Measurements from ENCODE around the gene FBXO21. TPM values are rescaled to one million over a fixed set of nuclear protein-coding genes. Genes with fewer than 3 reads are reported as not detected.
"Not testable (repeated sequence)": the region's sequence is repeated elsewhere in the genome, so short reads cannot be mapped to it uniquely, and the experiment has no call there.

FBXO21 gene
- polyA plus RNA-seq, 1 donor (not counting 4 experiments of a cell fraction or from before 2014, with no cell fraction given): 21.9 TPM

GRCh38 chr12:117225179-117225578, 34.9 kb upstream of the FBXO21 start:
- Histone ChIP-seq H3K9me1 (ENCODE audit: control insufficient read depth, extremely low read depth, insufficient read depth, low read length) (no peaks in the 10 kb centered on the region), H3K9me3 (ENCODE audit: control insufficient read depth, low read depth, low read length) (no peaks in the 10 kb centered on the region), H4K20me1 (ENCODE audit: control insufficient read depth, extremely low read depth, insufficient read depth, low read length) (no peaks in the 10 kb centered on the region), H3K36me3 (ENCODE audit: control insufficient read depth in 2 of 2, extremely low read depth in 1 of 2, insufficient read depth in 2 of 2, low read length in 2 of 2) (peaks cover 18 to 35% of the 10 kb centered on the region in 2 experiments), H3K9ac (ENCODE audit: control insufficient read depth, extremely low read depth, insufficient read depth, low read length) (no peak overlapping the region), H3K4me3 (ENCODE audit: control insufficient read depth in 2 of 3, extremely low read depth in 1 of 3, insufficient read depth in 2 of 3, low read depth in 1 of 3, low read length in 3 of 3) (no peak overlapping the region), H3K27ac (ENCODE audit: control insufficient read depth, insufficient read depth, low read length) (no peak overlapping the region), H3K4me1 (ENCODE audit: control insufficient read depth, extremely low read depth, insufficient read depth, low read length) (no peaks in the 10 kb centered on the region), H2AFZ (ENCODE audit: control insufficient read depth, low read length) (no peak overlapping the region), H3K79me2 (ENCODE audit: control insufficient read depth, insufficient read depth, low read length) (no peaks in the 10 kb centered on the region), H3K27me3 (ENCODE audit: control insufficient read depth, extremely low read depth, insufficient read depth, low read length) (no peaks in the 10 kb centered on the region), H3K4me2 (ENCODE audit: control insufficient read depth, extremely low read depth, insufficient read depth, low read depth, low read length) (no peak overlapping the region)
- DNase-seq (ENCODE audit: low read depth, low spot score) (no peak), FAIRE-seq (no peak)
- TF ChIP-seq EZH2 (IDR thresholded peaks at IDR 0.05; ENCODE audit: low read length) (no peak), CTCF (optimal IDR thresholded peaks at IDR 0.05 in 1 of 3, IDR thresholded peaks at IDR 0.05 in 1 of 3, conservative IDR thresholded peaks at IDR 0.05 in 1 of 3; ENCODE audit: extremely low read depth in 1 of 3, insufficient read depth in 2 of 3, low read length in 3 of 3) (no peak)
- dilution Hi-C loops (cut with MboI; ENCODE audit: extremely low pct_ligation_motif_present, low sequenced_read_pairs): no loop called here

- H3K4me3 ChIP-seq (ENCODE audit: control insufficient read depth in 2 of 3, extremely low read depth in 1 of 3, insufficient read depth in 2 of 3, low read depth in 1 of 3, low read length in 3 of 3); H3K79me2 ChIP-seq (ENCODE audit: control insufficient read depth, insufficient read depth, low read length); dilution Hi-C loops (cut with MboI; ENCODE audit: extremely low pct_ligation_motif_present, low sequenced_read_pairs); H3K27me3 ChIP-seq (ENCODE audit: control insufficient read depth, extremely low read depth, insufficient read depth, low read length); H3K9ac ChIP-seq (ENCODE audit: control insufficient read depth, extremely low read depth, insufficient read depth, low read length); H3K4me1 ChIP-seq (ENCODE audit: control insufficient read depth, extremely low read depth, insufficient read depth, low read length); H2AFZ ChIP-seq (ENCODE audit: control insufficient read depth, low read length); DNase-seq (ENCODE audit: low read depth, low spot score); FAIRE-seq; H3K9me3 ChIP-seq (ENCODE audit: control insufficient read depth, low read depth, low read length); H3K4me2 ChIP-seq (ENCODE audit: control insufficient read depth, extremely low read depth, insufficient read depth, low read depth, low read length); H3K27ac ChIP-seq (ENCODE audit: control insufficient read depth, insufficient read depth, low read length); H4K20me1 ChIP-seq (ENCODE audit: control insufficient read depth, extremely low read depth, insufficient read depth, low read length); H3K9me1 ChIP-seq (ENCODE audit: control insufficient read depth, extremely low read depth, insufficient read depth, low read length): not testable (repeated sequence)
- peaks cover 9 to 35% of the 10 kb centered on the region in 2 experiments for H3K36me3 ChIP-seq (ENCODE audit: control insufficient read depth in 2 of 2, extremely low read depth in 1 of 2, insufficient read depth in 2 of 2, low read length in 2 of 2)
Observed at GRCh38 chr12:117220947-117221346, 30.7 kb upstream of the FBXO21 start.

- H3K27ac ChIP-seq (ENCODE audit: control insufficient read depth, insufficient read depth, low read length): no peak overlapping the region
- no peak overlapping the region for H3K9ac ChIP-seq (ENCODE audit: control insufficient read depth, extremely low read depth, insufficient read depth, low read length)
- H3K27me3 ChIP-seq (ENCODE audit: control insufficient read depth, extremely low read depth, insufficient read depth, low read length): no peaks in the 10 kb centered on the region
- H3K4me3 ChIP-seq (ENCODE audit: control insufficient read depth in 2 of 3, extremely low read depth in 1 of 3, insufficient read depth in 2 of 3, low read depth in 1 of 3, low read length in 3 of 3): no peak overlapping the region
- dilution Hi-C loops (cut with MboI; ENCODE audit: extremely low pct_ligation_motif_present, low sequenced_read_pairs): no loop called here
- H3K9me3 ChIP-seq (ENCODE audit: control insufficient read depth, low read depth, low read length): no peaks in the 10 kb centered on the region
- no peaks in the 10 kb centered on the region for H3K4me1 ChIP-seq (ENCODE audit: control insufficient read depth, extremely low read depth, insufficient read depth, low read length)
- H3K4me2 ChIP-seq (ENCODE audit: control insufficient read depth, extremely low read depth, insufficient read depth, low read depth, low read length): no peak overlapping the region
- H3K36me3 ChIP-seq (ENCODE audit: control insufficient read depth in 2 of 2, extremely low read depth in 1 of 2, insufficient read depth in 2 of 2, low read length in 2 of 2): peaks cover 6 to 28% of the 10 kb centered on the region in 2 experiments
- H3K9me1 ChIP-seq (ENCODE audit: control insufficient read depth, extremely low read depth, insufficient read depth, low read length): no peaks in the 10 kb centered on the region
- no peak overlapping the region for H2AFZ ChIP-seq (ENCODE audit: control insufficient read depth, low read length)
- DNase-seq (ENCODE audit: low read depth, low spot score) (no peak), FAIRE-seq (no peak)
- no peaks in the 10 kb centered on the region for H4K20me1 ChIP-seq (ENCODE audit: control insufficient read depth, extremely low read depth, insufficient read depth, low read length)
- TF ChIP-seq EZH2 (IDR thresholded peaks at IDR 0.05; ENCODE audit: low read length): no peak
- no peak for TF ChIP-seq CTCF (optimal IDR thresholded peaks at IDR 0.05 in 1 of 3, IDR thresholded peaks at IDR 0.05 in 1 of 3, conservative IDR thresholded peaks at IDR 0.05 in 1 of 3; ENCODE audit: extremely low read depth in 1 of 3, insufficient read depth in 2 of 3, low read length in 3 of 3)
- no peaks in the 10 kb centered on the region for H3K79me2 ChIP-seq (ENCODE audit: control insufficient read depth, insufficient read depth, low read length)
Observed at GRCh38 chr12:117218149-117218548, 27.9 kb upstream of the FBXO21 start.
